Gastroesophageal sphincter (tissue), 3 donors: ENCODE results near the gene NFKB1.

Experiments used
- CTCF ChIP-seq, 4 experiments: fragments of 200-600 bp in 2 of 4; fragments of 450-650 bp in 2 of 4; sonication (generic) in 1 of 4; IDR thresholded peaks; one replicate each; pipeline ENCODE4 v1.5.1; 2017 to 2019; ENCODE audit warnings: antibody characterized with exemption in 4 of 4, mild to moderate bottlenecking in 2 of 4, moderate library complexity in 2 of 4
- POLR2A ChIP-seq, 2 donors: fragments of 450-650 bp; IDR thresholded peaks; one replicate each; pipeline ENCODE4 v1.6.1; 2017; ENCODE audit warnings: antibody characterized with exemption in 2 of 2, mild to moderate bottlenecking in 2 of 2, moderate library complexity in 1 of 2

- no peak for TF ChIP-seq CTCF (IDR thresholded peaks at IDR 0.05)
- TF ChIP-seq POLR2A (IDR thresholded peaks at IDR 0.05), result no peak
These were observed 74.4 kb downstream of the NFKB1 start for GRCh38 chr4:102575369-102576129.
